Camera-type eye (tissue), 1 donor: ENCODE data around the gene DIPK1C. TPM values are rescaled to one million over a fixed set of nuclear protein-coding genes. Genes with fewer than 3 reads are reported as not detected.

Source experiments
- total RNA-seq: library from RNA; depleted of rRNA; stranded (reverse); fragments of >200 nt; gene quantifications from one replicate; pipeline ENCODE4 v1.2.3, GENCODE V29; 2014

The DIPK1C gene
- 25.5 TPM for total RNA-seq

DNA sequence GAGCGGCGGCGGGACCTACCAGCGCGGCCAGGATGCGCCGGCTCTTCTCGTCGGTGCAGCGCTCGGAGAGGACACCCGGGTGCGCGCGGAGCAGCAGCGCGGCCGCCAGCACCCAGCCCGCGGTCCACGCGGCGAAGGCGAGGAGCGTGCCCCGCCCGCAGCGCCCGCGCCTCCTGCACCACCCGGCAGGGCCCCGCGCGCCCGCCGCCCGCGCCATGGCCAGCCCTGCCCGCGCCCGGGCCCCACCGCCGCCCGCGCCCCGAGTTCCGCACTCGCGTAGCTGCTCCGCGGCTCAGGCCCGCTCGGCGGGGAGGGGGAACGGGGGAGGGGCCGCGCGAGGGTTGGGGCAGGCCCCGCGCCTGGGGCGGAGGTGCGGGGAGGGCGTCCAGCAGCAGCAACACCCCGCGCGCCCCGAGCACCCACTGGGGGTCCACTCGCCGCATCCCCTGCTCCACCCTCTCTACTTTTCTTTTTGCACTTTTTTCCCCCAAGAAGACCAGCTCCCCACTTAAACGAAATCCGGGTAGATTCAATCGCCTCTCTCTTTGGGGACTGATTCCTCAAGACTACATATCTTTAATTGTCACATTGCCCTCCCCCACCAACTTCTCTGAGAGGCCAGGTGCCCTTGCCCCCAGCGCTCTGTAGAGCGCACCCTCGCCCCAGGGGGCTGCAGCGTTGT is at the start of gene DIPK1C:
DIPK1C (minus strand) TSS at position 266 of the 682 bp plus-strand sequence; CDS start at position 217, 49 bp downstream.

DNA sequence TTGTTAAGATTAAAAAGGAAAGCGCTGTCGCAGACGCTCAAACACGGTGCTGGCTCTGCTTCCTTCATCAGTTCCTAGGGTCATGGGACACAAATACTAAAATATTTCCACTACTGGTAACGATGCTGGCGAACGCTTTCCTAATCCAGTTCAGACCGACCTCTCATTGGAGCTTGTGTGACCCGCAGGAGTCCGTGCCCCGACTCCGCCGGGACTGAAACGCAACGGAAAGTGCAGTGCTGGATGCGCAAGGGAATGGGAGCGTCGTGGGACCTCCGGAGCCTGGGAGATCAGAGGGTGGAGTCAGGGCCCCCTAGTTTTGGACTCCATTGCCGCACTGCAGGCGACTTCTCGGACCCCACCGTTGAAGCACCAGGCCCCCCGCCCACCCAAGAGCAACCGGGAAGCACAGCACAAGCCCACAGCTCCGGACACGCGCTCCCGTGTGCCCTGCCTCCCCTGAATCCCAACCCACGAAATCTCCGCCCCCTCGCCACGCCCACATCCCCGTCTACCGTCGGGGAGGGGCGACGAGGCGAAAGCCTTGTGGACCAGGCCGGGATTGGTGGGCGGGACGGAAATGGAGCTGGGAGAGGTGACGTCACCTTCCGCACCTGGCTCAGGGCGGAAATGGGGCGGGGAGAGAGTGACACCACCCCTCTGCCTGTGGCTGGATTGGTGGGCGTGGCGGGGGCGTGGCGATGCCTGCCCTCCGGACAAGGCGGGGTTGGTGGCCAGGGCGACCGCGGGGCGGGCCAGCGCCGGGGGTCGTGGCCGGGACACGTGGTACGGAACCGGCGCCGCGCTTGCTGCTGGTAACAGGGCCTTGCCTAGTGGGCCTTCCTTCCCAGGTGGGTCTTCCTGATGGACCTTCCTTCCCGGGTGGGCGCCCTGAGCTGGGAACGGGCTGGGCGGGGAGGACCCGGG is 38.7 kb upstream of the DIPK1C start, which contains the start of gene CNDP2:
CNDP2 (plus strand) TSS at position 783 of the 927 bp plus-strand sequence. CDS start 3,611 bp downstream, outside the sequence.

Other genes with a start within 250 kb of the DIPK1C start
- gene CYB5A, start 165.3 kb downstream of the DIPK1C start, total RNA-seq: 28.4 TPM
- not detected for gene C18orf63, start 141.5 kb downstream of the DIPK1C start, total RNA-seq
- 80.2 TPM for gene CNDP2, start 39.1 kb upstream of the DIPK1C start, total RNA-seq
- 9.9 TPM for gene CNDP1, start 77.2 kb upstream of the DIPK1C start, total RNA-seq
- 45.9 TPM for gene ZNF407, start 140.6 kb upstream of the DIPK1C start, total RNA-seq